Osteoblast (primary cell): ENCODE measurements around the gene PHYH. TPM values are rescaled to one million over a fixed set of nuclear protein-coding genes. Genes with fewer than 3 reads are reported as not detected.
"Not testable (repeated sequence)": the region's sequence is repeated elsewhere in the genome, so short reads cannot be mapped to it uniquely, and the experiment has no call there.

ENCODE experiments used
- DNase-seq: peaks from one replicate; pipeline ENCODE4 v3.0.0; 2011; ENCODE audit warnings: low spot score, mixed read lengths; ENCODE audit not compliant: insufficient read length; ENCODE audit errors: missing footprints
- H2AFZ ChIP-seq: 2 replicates; pipeline ENCODE4 v1.6.0; 2011; ENCODE audit warnings: mild to moderate bottlenecking, low read length
- H3K27ac ChIP-seq: 2 replicates; pipeline ENCODE4 v1.5.1; 2011; ENCODE audit warnings: mild to moderate bottlenecking, low read depth, low read length, moderate library complexity
- H3K27me3 ChIP-seq: 2 replicates; pipeline ENCODE4 v1.6.0; 2012; ENCODE audit warnings: mild to moderate bottlenecking, control low read depth, inconsistent platforms, low read length, moderate library complexity; ENCODE audit not compliant: insufficient read depth
- H3K36me3 ChIP-seq: 2 replicates; pipeline ENCODE4 v1.5.1; 2011; ENCODE audit warnings: mild to moderate bottlenecking, low read length, control low read depth, moderate library complexity; ENCODE audit not compliant: insufficient read depth
- H3K4me1 ChIP-seq: 2 replicates; pipeline ENCODE4 v1.5.1; 2011; ENCODE audit warnings: mild to moderate bottlenecking, low read length, control low read depth, moderate library complexity; ENCODE audit not compliant: insufficient read depth
- H3K4me2 ChIP-seq: 2 replicates; pipeline ENCODE4 v1.6.0; 2011; ENCODE audit warnings: mild to moderate bottlenecking, low read length; ENCODE audit not compliant: insufficient read depth
- H3K4me3 ChIP-seq: fragments of 200-600 bp; sonication (generic); 3 replicates; pipeline ENCODE4 v1.5.1; 2012; ENCODE audit warnings: mild to moderate bottlenecking, low read length, inconsistent platforms; ENCODE audit not compliant: insufficient read depth
- H3K79me2 ChIP-seq: 2 replicates; pipeline ENCODE4 v1.6.0; 2012; ENCODE audit warnings: mild to moderate bottlenecking, low read length, control low read depth, inconsistent platforms; ENCODE audit not compliant: insufficient read depth
- H3K9me3 ChIP-seq: 2 replicates; pipeline ENCODE4 v1.5.1; 2011; ENCODE audit warnings: low read depth, low read length, control low read depth
- H4K20me1 ChIP-seq: 2 replicates; pipeline ENCODE4 v1.6.0; 2012; ENCODE audit warnings: mild to moderate bottlenecking, low read length, control low read depth; ENCODE audit not compliant: insufficient read depth
- total RNA-seq: library from RNA; depleted of rRNA; stranded (reverse); fragments of >200 nt; gene quantifications from 2 replicates; pipeline ENCODE4 v1.2.3, GENCODE V29; 2012
- TF ChIP-seq, protein P1 (sequence below): IDR thresholded peaks from 2 replicates; pipeline ENCODE4 v1.5.1; 2011; ENCODE audit warnings: mild to moderate bottlenecking, low read depth, low read length, moderate library complexity; ENCODE audit errors: extremely low read depth

The PHYH gene
- total RNA-seq, 1 donor, result 28.6 TPM

DNA sequence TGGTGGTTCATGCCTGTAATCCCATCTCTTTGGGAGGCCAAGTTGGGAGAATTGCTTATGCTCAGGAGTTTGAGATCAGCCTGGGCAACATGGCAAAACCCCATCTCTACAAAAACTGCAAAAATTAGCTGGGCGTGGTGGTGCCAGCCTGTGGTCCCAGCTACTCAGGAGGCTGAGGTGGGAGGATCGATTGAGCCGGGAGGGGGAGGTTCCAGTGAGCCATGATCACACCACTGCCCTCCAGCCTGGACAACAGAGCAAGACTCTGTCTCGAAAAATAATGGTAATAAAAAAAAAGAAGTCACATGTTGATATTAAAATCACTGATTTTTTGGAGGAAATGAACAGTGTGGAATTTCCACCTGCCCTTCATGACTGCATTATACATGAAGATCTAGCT, 15.8 kb downstream of the PHYH start:
- Histone ChIP-seq H3K27ac (no peak overlapping the region), H3K4me3 (no peak overlapping the region), H3K4me1 (no peaks in the 10 kb centered on the region), H3K27me3 (no peaks in the 10 kb centered on the region), H3K36me3 (peaks cover 8% of the 10 kb centered on the region), H3K79me2 (no peaks in the 10 kb centered on the region), H3K9me3 (no peaks in the 10 kb centered on the region), H4K20me1 (no peaks in the 10 kb centered on the region), H2AFZ (no peak overlapping the region), H3K4me2 (no peak overlapping the region)
- DNase-seq, result no peak
- TF ChIP-seq, protein P1, sequence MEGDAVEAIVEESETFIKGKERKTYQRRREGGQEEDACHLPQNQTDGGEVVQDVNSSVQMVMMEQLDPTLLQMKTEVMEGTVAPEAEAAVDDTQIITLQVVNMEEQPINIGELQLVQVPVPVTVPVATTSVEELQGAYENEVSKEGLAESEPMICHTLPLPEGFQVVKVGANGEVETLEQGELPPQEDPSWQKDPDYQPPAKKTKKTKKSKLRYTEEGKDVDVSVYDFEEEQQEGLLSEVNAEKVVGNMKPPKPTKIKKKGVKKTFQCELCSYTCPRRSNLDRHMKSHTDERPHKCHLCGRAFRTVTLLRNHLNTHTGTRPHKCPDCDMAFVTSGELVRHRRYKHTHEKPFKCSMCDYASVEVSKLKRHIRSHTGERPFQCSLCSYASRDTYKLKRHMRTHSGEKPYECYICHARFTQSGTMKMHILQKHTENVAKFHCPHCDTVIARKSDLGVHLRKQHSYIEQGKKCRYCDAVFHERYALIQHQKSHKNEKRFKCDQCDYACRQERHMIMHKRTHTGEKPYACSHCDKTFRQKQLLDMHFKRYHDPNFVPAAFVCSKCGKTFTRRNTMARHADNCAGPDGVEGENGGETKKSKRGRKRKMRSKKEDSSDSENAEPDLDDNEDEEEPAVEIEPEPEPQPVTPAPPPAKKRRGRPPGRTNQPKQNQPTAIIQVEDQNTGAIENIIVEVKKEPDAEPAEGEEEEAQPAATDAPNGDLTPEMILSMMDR, result no peak

DNA sequence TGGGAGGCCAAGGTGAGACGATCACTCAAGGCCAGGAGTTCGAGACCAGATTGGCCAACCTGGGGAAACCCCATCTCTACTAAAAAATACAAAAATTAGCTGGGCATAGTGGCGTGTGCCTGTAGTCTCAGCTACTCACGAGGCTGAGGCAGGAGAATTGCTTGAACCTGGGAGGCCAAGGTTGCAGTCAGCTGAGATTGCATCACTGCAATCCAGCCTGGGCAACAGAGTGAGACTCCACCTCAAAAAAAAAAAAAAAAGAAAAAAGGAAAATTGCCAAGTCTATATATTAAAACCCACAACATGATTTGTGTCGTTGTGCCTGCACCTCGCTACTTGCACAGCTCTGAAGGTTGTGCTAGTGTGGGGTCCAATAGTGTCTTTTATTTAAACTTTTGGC, 17.5 kb downstream of the PHYH start:
- not testable (repeated sequence) for H3K36me3 ChIP-seq, H3K4me1 ChIP-seq, H2AFZ ChIP-seq, H3K79me2 ChIP-seq, DNase-seq, H3K4me2 ChIP-seq, H3K9me3 ChIP-seq, H3K4me3 ChIP-seq, H4K20me1 ChIP-seq, H3K27me3 ChIP-seq, H3K27ac ChIP-seq

DNA sequence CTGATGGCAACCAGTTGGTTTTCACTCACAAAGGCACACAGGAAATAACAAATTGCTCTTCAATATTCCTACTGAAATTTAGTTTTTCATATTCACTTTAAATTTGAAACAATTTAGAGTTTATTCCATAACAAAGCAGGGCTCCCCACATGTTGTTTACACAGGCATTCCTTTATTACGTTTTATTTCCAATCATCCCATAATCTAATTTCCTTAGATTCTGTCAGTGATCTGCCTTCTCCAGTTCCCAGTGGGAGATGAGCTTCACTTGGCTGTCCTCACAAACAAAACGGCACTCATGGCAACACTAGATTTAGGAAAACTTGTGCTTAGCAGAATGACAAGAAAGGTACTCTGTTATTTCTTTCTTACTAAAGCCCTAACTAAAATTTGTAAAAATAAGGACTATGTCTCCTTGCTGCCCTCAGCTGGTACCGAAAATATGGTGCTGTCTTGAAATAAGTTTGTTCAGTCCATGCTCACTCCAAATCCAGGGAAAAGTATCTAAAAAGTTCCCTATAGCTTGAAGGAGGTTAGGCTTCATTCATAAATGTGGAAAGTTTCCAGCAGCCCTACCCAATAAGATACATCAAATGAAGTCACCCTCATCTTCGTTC, 23.0 kb downstream of the PHYH start:
- H3K36me3 ChIP-seq, result peaks cover 7% of the 10 kb centered on the region
- TF ChIP-seq, protein P1, result peak; percentile 34
- peaks cover 8% of the 10 kb centered on the region for H3K4me1 ChIP-seq
- no peak overlapping the region for H3K4me2 ChIP-seq
- no peaks in the 10 kb centered on the region for H3K27me3 ChIP-seq
- no peaks in the 10 kb centered on the region for H4K20me1 ChIP-seq
- no peaks in the 10 kb centered on the region for H3K79me2 ChIP-seq
- H2AFZ ChIP-seq, result no peak overlapping the region
- H3K4me3 ChIP-seq, result no peak overlapping the region
- no peak overlapping the region for H3K27ac ChIP-seq
- no peaks in the 10 kb centered on the region for H3K9me3 ChIP-seq
- peak; percentile 78 for DNase-seq

DNA sequence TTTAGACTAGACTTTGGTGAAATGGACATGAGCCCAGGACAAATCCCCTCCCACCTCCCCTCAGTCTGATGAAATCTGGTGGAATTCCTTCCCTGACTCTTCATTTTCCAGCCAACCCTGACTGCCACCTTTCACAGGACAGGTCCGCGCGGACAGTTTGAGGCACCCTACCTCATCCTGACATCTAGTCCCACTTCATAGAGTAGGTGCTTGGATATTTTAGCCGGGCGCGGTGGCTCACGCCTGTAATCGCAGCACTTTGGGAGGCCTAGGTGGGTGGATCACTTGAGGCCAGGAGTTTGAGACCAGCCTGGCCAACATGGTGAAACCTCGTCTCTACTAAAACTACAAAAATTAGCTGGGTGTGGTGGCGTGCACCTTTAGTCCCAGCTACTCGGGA, 23.7 kb downstream of the PHYH start:
- H3K27me3 ChIP-seq, H3K79me2 ChIP-seq, DNase-seq, H3K27ac ChIP-seq, H3K4me3 ChIP-seq, H3K9me3 ChIP-seq, H2AFZ ChIP-seq, H3K36me3 ChIP-seq, H3K4me2 ChIP-seq, H4K20me1 ChIP-seq: not testable (repeated sequence)
- H3K4me1 ChIP-seq, result peaks cover 13% of the 10 kb centered on the region

DNA sequence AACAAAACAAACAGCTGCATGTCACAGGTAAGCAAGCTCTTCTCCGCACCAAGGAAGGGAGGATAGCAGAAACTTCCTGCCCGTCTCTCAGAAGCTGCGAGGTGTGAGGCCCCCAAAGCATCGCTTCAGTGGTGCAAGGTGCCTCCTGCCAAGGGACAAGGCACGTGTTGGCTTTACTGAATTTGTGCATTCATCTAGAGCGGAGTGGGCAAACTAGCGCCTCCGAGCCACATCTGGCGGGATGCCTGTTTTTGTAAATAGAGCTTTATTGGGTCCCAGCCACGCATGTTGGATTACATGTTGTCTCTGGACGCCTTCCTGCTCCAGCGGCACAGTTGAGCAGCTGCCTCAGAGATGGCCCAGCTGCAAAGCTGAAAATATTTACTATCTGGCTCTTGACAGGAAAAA, 27.7 kb downstream of the PHYH start:
- Histone ChIP-seq H3K4me3 (peak overlapping the region; percentile 54), H4K20me1 (no peaks in the 10 kb centered on the region), H3K36me3 (no peaks in the 10 kb centered on the region), H3K79me2 (no peaks in the 10 kb centered on the region), H3K27ac (no peak overlapping the region), H2AFZ (peak overlapping the region; percentile 45), H3K4me2 (peak overlapping the region; percentile 81), H3K27me3 (no peaks in the 10 kb centered on the region), H3K9me3 (no peaks in the 10 kb centered on the region), H3K4me1 (peaks cover 14% of the 10 kb centered on the region)
- peak; percentile 79 for DNase-seq
- TF ChIP-seq, protein P1, result no peak
